PC-9 (cell line): Measurements from ENCODE around the gene IFI27L1. TPM values are rescaled to one million over a fixed set of nuclear protein-coding genes. Genes with fewer than 3 reads are reported as not detected.

Experiments used
- BruUV-seq: library from RNA; stranded (reverse); fragments of 400-500 nt; replicated peaks from 2 replicates; lab custom pipeline; 2021; lab: Mats Ljungman, UMichigan
- CTCF ChIA-PET: fragments of 300-600 bp; sonication (Branson Sonifier 250); formaldehyde crosslinking; loops from one replicate; lab custom pipeline; 2022; ENCODE audit warnings: antibody characterized with exemption; lab: Charles Lee
- POLR2A ChIA-PET: fragments of 300-600 bp; sonication (Branson Sonifier 250); formaldehyde crosslinking; loops from one replicate; lab custom pipeline; 2022; ENCODE audit warnings: antibody characterized with exemption; ENCODE audit not compliant: unreplicated experiment; lab: Charles Lee
- DNase-seq, 2 experiments: peaks; one replicate each; pipeline versions ENCODE4 v3.0.0 to v3.0.0-alpha.2; 2015 to 2022; ENCODE audit warnings: mixed read lengths in 1 of 2
- H2AFZ ChIP-seq: fragments of 200-600 bp; sonication (generic); 2 replicates; pipeline ENCODE4 v1.8.1; 2017; ENCODE audit warnings: antibody characterized with exemption
- H3F3A ChIP-seq: fragments of 200-600 bp; sonication (generic); 2 replicates; pipeline ENCODE4 v1.8.1; 2017; ENCODE audit warnings: antibody characterized with exemption, mild to moderate bottlenecking, low read depth; ENCODE audit not compliant: insufficient read depth
- H3K27ac ChIP-seq: fragments of 200-600 bp; sonication (generic); 2 replicates; pipeline ENCODE4 v1.6.1; 2016; ENCODE audit warnings: mixed run types
- H3K27me3 ChIP-seq: fragments of 200-600 bp; sonication (generic); 2 replicates; pipeline ENCODE4 v1.6.1; 2016; ENCODE audit warnings: low read depth, mixed run types; ENCODE audit not compliant: insufficient read depth
- H3K36me3 ChIP-seq: fragments of 200-600 bp; sonication (generic); 2 replicates; pipeline ENCODE4 v1.6.1; 2016; ENCODE audit warnings: low read depth, mixed run types
- H3K4me1 ChIP-seq: fragments of 200-600 bp; sonication (generic); replicated peaks from 2 replicates; pipeline ENCODE4 v1.6.1; 2016; ENCODE audit warnings: mixed run types; ENCODE audit not compliant: insufficient read depth
- H3K4me2 ChIP-seq: fragments of 200-600 bp; sonication (generic); 2 replicates; pipeline ENCODE4 v1.6.1; 2017; ENCODE audit warnings: mixed run types
- H3K4me3 ChIP-seq: fragments of 200-600 bp; sonication (generic); 2 replicates; pipeline ENCODE4 v1.6.1; 2016; ENCODE audit warnings: mixed run types
- H3K79me2 ChIP-seq: fragments of 200-600 bp; sonication (generic); 2 replicates; pipeline ENCODE4 v1.6.1; 2017; ENCODE audit warnings: low read depth, mixed run types
- H3K9me2 ChIP-seq: fragments of 200-600 bp; sonication (generic); 2 replicates; pipeline ENCODE4 v1.8.1; 2017; ENCODE audit warnings: mild to moderate bottlenecking; ENCODE audit not compliant: insufficient read depth
- H3K9me3 ChIP-seq: fragments of 200-600 bp; sonication (generic); 2 replicates; pipeline ENCODE4 v1.8.1; 2016; ENCODE audit warnings: low read depth; ENCODE audit not compliant: insufficient read depth
- H4K20me1 ChIP-seq: fragments of 200-600 bp; sonication (generic); 2 replicates; pipeline ENCODE4 v1.8.1; 2017; ENCODE audit not compliant: insufficient read depth
- EZH2 ChIP-seq: fragments of 200-600 bp; sonication (generic); IDR thresholded peaks from 2 replicates; pipeline ENCODE4 v1.8.0; 2017; ENCODE audit warnings: antibody characterized with exemption, low read depth
- intact Hi-C: fragments of 100-400 bp; cut with micrococcal nuclease; formaldehyde crosslinking; loops from one replicate; pipeline ENCODE4 v1.10.0; 2022; ENCODE audit not compliant: unreplicated experiment
- total RNA-seq: library from RNA; stranded (reverse); gene quantifications from 2 replicates; pipeline ENCODE4 v1.2.3, GENCODE V29; 2021
- TF ChIP-seq, protein P1 (sequence below): fragments of 200-600 bp; sonication (generic); conservative IDR thresholded peaks from 2 replicates; pipeline ENCODE4 v1.6.1; 2017; ENCODE audit warnings: mixed run types, antibody characterized with exemption, mild to moderate bottlenecking, moderate library complexity

Gene IFI27L1
- total RNA-seq, 1 experiment from 2014 or later = 9.7 TPM

- no peaks in the 10 kb centered on the region for H3F3A ChIP-seq
- no peak for TF ChIP-seq EZH2
- TF ChIP-seq, protein P1, sequence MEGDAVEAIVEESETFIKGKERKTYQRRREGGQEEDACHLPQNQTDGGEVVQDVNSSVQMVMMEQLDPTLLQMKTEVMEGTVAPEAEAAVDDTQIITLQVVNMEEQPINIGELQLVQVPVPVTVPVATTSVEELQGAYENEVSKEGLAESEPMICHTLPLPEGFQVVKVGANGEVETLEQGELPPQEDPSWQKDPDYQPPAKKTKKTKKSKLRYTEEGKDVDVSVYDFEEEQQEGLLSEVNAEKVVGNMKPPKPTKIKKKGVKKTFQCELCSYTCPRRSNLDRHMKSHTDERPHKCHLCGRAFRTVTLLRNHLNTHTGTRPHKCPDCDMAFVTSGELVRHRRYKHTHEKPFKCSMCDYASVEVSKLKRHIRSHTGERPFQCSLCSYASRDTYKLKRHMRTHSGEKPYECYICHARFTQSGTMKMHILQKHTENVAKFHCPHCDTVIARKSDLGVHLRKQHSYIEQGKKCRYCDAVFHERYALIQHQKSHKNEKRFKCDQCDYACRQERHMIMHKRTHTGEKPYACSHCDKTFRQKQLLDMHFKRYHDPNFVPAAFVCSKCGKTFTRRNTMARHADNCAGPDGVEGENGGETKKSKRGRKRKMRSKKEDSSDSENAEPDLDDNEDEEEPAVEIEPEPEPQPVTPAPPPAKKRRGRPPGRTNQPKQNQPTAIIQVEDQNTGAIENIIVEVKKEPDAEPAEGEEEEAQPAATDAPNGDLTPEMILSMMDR = no peak
- H3K4me3 ChIP-seq = no peak overlapping the region
- no peaks in the 10 kb centered on the region for H3K79me2 ChIP-seq
- H4K20me1 ChIP-seq = no peaks in the 10 kb centered on the region
- no peaks in the 10 kb centered on the region for H3K36me3 ChIP-seq
- H3K27me3 ChIP-seq = no peaks in the 10 kb centered on the region
- ChIA-PET POLR2A (no interaction called here), CTCF (no interaction called here)
- H2AFZ ChIP-seq = no peak overlapping the region
- no peak overlapping the region for H3K27ac ChIP-seq
- DNase-seq = no peak
- no TSS peak for BruUV-seq
- no peaks in the 10 kb centered on the region for H3K9me2 ChIP-seq
- no peak overlapping the region for H3K4me2 ChIP-seq
- intact Hi-C loops = no loop called here
- 0 out of 2 replicates have a peak, but pooled peaks cover 4% of the 10 kb centered on the region for H3K4me1 ChIP-seq
- H3K9me3 ChIP-seq = no peaks in the 10 kb centered on the region
These were observed 45.7 kb downstream of the IFI27L1 start for GRCh38 chr14:94126800-94127199.

GRCh38 chr14:94127330-94127729, 46.2 kb downstream of the IFI27L1 start:
- no peaks in the 10 kb centered on the region for H3K79me2 ChIP-seq
- no peaks in the 10 kb centered on the region for H3K9me3 ChIP-seq
- DNase-seq = no peak
- H2AFZ ChIP-seq = no peak overlapping the region
- intact Hi-C loops = no loop called here
- TF ChIP-seq, protein P1 = no peak
- TF ChIP-seq EZH2 = no peak
- H3K4me3 ChIP-seq = no peak overlapping the region
- H3K9me2 ChIP-seq = no peaks in the 10 kb centered on the region
- no peaks in the 10 kb centered on the region for H4K20me1 ChIP-seq
- 0 out of 2 replicates have a peak, but pooled peaks cover 4% of the 10 kb centered on the region for H3K4me1 ChIP-seq
- BruUV-seq = no TSS peak
- H3K27ac ChIP-seq = no peak overlapping the region
- H3F3A ChIP-seq = no peaks in the 10 kb centered on the region
- H3K27me3 ChIP-seq = no peaks in the 10 kb centered on the region
- H3K36me3 ChIP-seq = no peaks in the 10 kb centered on the region
- CTCF ChIA-PET = no interaction called here
- H3K4me2 ChIP-seq = no peak overlapping the region
- POLR2A ChIA-PET = no interaction called here

- BruUV-seq = no TSS peak
- ChIA-PET CTCF (no interaction called here), POLR2A (no interaction called here)
- H3K4me3 ChIP-seq = no peak overlapping the region
- H3F3A ChIP-seq = no peaks in the 10 kb centered on the region
- TF ChIP-seq, protein P1 = no peak
- TF ChIP-seq EZH2 = no peak
- intact Hi-C loops = no loop called here
- no peaks in the 10 kb centered on the region for H3K9me2 ChIP-seq
- H3K79me2 ChIP-seq = no peaks in the 10 kb centered on the region
- no peaks in the 10 kb centered on the region for H3K36me3 ChIP-seq
- H3K4me2 ChIP-seq = no peak overlapping the region
- no peaks in the 10 kb centered on the region for H3K9me3 ChIP-seq
- no peak overlapping the region for H2AFZ ChIP-seq
- 0 out of 2 replicates have a peak, but pooled peaks cover 4% of the 10 kb centered on the region for H3K4me1 ChIP-seq
- H4K20me1 ChIP-seq = no peaks in the 10 kb centered on the region
- H3K27me3 ChIP-seq = no peaks in the 10 kb centered on the region
- H3K27ac ChIP-seq = no peak overlapping the region
- DNase-seq = no peak
These were observed 47.2 kb downstream of the IFI27L1 start for GRCh38 chr14:94128216-94128839.
